ENCODE measurements around the gene HSPB6.

HSPB6 gene

DNA sequence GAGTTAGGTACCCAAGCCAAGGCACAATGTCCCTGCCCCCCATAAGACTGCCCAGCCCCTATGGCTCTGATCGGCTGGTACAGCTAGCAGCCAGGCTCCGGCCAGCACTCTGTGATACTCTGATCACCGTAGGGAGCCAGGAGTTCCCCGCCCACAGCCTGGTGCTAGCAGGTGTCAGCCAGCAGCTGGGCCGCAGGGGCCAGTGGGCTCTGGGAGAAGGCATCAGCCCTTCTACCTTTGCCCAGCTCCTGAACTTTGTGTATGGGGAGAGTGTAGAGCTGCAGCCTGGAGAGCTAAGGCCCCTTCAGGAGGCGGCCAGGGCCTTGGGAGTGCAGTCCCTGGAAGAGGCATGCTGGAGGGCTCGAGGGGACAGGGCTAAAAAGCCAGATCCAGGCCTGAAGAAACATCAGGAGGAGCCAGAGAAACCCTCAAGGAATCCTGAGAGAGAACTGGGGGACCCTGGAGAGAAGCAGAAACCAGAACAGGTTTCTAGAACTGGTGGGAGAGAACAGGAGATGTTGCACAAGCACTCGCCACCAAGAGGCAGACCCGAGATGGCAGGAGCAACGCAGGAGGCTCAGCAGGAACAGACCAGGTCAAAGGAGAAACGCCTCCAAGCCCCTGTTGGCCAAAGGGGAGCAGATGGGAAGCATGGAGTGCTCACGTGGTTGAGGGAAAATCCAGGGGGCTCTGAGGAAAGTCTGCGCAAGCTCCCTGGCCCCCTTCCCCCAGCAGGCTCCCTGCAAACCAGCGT, 42.1 kb downstream of the HSPB6 start:
- DNase-seq, result no peak

DNA sequence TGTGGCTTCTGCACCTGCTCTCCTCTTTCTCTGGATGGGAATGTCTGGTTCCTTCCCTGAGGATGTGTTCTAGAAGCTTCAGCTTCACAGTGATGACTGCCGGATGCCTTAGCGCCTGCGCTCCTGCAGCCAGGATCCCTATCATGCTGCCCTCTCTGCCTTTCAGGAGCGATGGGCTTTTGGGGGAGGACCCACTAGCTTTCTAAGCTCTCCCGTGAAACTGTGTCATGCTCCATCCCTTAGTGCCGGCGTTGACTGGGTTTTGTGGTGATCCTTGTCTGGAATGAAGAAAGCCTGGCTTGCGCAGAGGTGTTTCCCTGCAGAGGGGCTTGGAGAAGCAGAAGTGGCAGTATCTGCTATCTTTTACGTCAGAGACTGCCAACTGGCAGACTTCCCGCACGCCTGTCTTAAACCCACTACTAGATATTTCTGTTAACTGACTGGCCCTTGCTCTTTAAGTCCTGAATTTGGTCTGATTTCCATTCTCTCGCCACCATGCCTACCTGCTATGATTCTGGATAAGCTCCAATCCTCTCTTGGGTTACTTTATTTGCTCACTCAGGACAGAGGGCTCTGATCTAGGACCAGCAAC, 42.8 kb downstream of the HSPB6 start:
- DNase-seq, result no peak

DNA sequence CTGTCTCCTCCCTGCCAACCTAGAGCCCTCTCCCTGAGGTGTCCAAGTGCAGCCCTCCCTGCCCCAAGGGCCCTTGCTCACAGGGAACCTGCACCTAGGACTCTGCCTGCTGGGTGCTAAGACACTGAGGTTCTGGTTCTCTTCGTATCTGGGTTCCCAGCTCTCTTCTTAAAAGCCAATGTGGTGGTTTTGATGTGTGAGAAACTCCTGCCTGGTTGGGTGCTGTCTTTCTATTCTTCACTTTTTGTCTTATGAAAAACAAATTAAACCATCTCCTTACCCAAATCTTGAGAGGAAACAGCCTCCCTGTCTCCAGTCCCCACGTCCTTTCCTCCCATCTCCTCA, 43.4 kb downstream of the HSPB6 start:
- no peak for DNase-seq

GRCh38 chr19:35712567-35713505, 44.0 kb downstream of the HSPB6 start:
- DNase-seq, result no peak

GRCh38 chr19:35710784-35711723, 45.8 kb downstream of the HSPB6 start:
- DNase-seq, result no peak

GRCh38 chr19:35708391-35708790, 48.4 kb downstream of the HSPB6 start:
- no peak for DNase-seq

Data from cerebellar nuclear complex (tissue), 1 donor.